Neural cell (in vitro differentiated cells): ENCODE measurements around the gene KRABD2.

Source experiments
- H2AFZ ChIP-seq: fragments of 200-600, 300-800 bp; sonication (generic), shearing (Covaris generic); 2 replicates; pipeline ENCODE4 v1.6.0; 2014; ENCODE audit warnings: low read depth, mild to moderate bottlenecking, antibody characterized with exemption, low read length, moderate library complexity
- H3F3A ChIP-seq: fragments of 200-600 bp; shearing (Covaris generic); 2 replicates; pipeline ENCODE4 v1.6.1; 2016; ENCODE audit warnings: mild to moderate bottlenecking, moderate library complexity, mixed read lengths, antibody characterized with exemption, low read length; ENCODE audit not compliant: insufficient read depth, poor library complexity, severe bottlenecking
- H3K27ac ChIP-seq: fragments of 200-600, 300-800 bp; sonication (generic), shearing (Covaris generic); 2 replicates; pipeline ENCODE4 v1.5.1; 2014; ENCODE audit warnings: mild to moderate bottlenecking, low read length, moderate library complexity
- H3K27me3 ChIP-seq: fragments of 300-800, 200-600 bp; sonication (generic), shearing (Covaris generic); 2 replicates; pipeline ENCODE4 v1.6.0; 2014; ENCODE audit warnings: mild to moderate bottlenecking, low read depth, low read length, moderate library complexity; ENCODE audit not compliant: insufficient read depth
- H3K36me3 ChIP-seq: fragments of 300-800, 200-600 bp; sonication (generic), shearing (Covaris generic); 2 replicates; pipeline ENCODE4 v1.5.1; 2014; ENCODE audit warnings: mild to moderate bottlenecking, antibody characterized with exemption, low read length, moderate library complexity; ENCODE audit not compliant: insufficient read depth
- H3K4me2 ChIP-seq: fragments of 300-800, 200-600 bp; sonication (generic), shearing (Covaris generic); 2 replicates; pipeline ENCODE4 v1.6.0; 2014; ENCODE audit warnings: mild to moderate bottlenecking, low read length
- H3K4me3 ChIP-seq: fragments of 300-800, 200-600 bp; sonication (generic), shearing (Covaris generic); 2 replicates; pipeline ENCODE4 v1.5.1; 2014; ENCODE audit warnings: mild to moderate bottlenecking, low read length, moderate library complexity
- H3K79me2 ChIP-seq: fragments of 200-600 bp; shearing (Covaris generic); replicated peaks from 2 replicates; pipeline ENCODE4 v1.6.0; 2014; ENCODE audit warnings: mild to moderate bottlenecking, low read length, moderate library complexity; ENCODE audit not compliant: insufficient read depth
- H3K9ac ChIP-seq: fragments of 300-800, 200-600 bp; sonication (generic), shearing (Covaris generic); 2 replicates; pipeline ENCODE4 v1.6.1; 2016; ENCODE audit warnings: mild to moderate bottlenecking, low read length, mixed read lengths
- H3K9me2 ChIP-seq: fragments of 200-600 bp; shearing (Covaris generic); 2 replicates; pipeline ENCODE4 v1.6.1; 2016; ENCODE audit warnings: mild to moderate bottlenecking, low read length, mixed read lengths; ENCODE audit not compliant: insufficient read depth
- H3K9me3 ChIP-seq: fragments of 200-600, 300-800 bp; sonication (generic), shearing (Covaris generic); 2 replicates; pipeline ENCODE4 v1.6.1; 2016; ENCODE audit warnings: mild to moderate bottlenecking, mixed run types, low read length, moderate library complexity, mixed read lengths
- H4K20me1 ChIP-seq: fragments of 200-600 bp; shearing (Covaris generic); 2 replicates; pipeline ENCODE4 v1.6.1; 2016; ENCODE audit warnings: mild to moderate bottlenecking, mixed run types; ENCODE audit not compliant: insufficient read depth
- EP300 ChIP-seq: fragments of 450-650 bp; conservative IDR thresholded peaks from 2 replicates; pipeline ENCODE4 v1.6.1; 2014; ENCODE audit warnings: antibody characterized with exemption, mild to moderate bottlenecking, moderate library complexity; ENCODE audit not compliant: poor library complexity, severe bottlenecking
- EZH2 ChIP-seq: fragments of 200-600, 300-800 bp; shearing (Covaris generic), sonication (generic); IDR thresholded peaks from 2 replicates; pipeline ENCODE4 v1.6.1; 2014; ENCODE audit warnings: antibody characterized with exemption, low read length, borderline replicate concordance, mild to moderate bottlenecking; ENCODE audit not compliant: insufficient read depth, poor library complexity, severe bottlenecking
- MXI1 ChIP-seq: fragments of 450-650 bp; conservative IDR thresholded peaks from 2 replicates; pipeline ENCODE4 v1.6.1; 2014; ENCODE audit warnings: antibody characterized with exemption, mild to moderate bottlenecking; ENCODE audit not compliant: poor library complexity, severe bottlenecking
- POLR2AphosphoS5 ChIP-seq: IDR thresholded peaks from 2 replicates; pipeline ENCODE4 v1.6.1; 2012
- RAD21 ChIP-seq: fragments of 450-650 bp; conservative IDR thresholded peaks from 2 replicates; pipeline ENCODE4 v1.6.1; 2014; ENCODE audit warnings: antibody characterized with exemption, mild to moderate bottlenecking, moderate library complexity
- SMC3 ChIP-seq: fragments of 450-650 bp; conservative IDR thresholded peaks from 2 replicates; pipeline ENCODE4 v1.6.1; 2014; ENCODE audit warnings: antibody characterized with exemption, mild to moderate bottlenecking, moderate library complexity; ENCODE audit not compliant: poor library complexity
- TAF1 ChIP-seq: IDR thresholded peaks from 2 replicates; pipeline ENCODE4 v1.6.1; 2012; ENCODE audit warnings: low read depth
- TF ChIP-seq, protein P1 (sequence below): fragments of 450-650 bp; IDR thresholded peaks from 2 replicates; pipeline ENCODE4 v1.5.1; 2014; ENCODE audit warnings: antibody characterized with exemption, mild to moderate bottlenecking, moderate library complexity; ENCODE audit not compliant: poor library complexity, severe bottlenecking
- TF ChIP-seq, protein P2 (sequence below): IDR thresholded peaks from 2 replicates; pipeline ENCODE4 v1.6.1; 2012; ENCODE audit warnings: borderline replicate concordance

The KRABD2 gene

DNA sequence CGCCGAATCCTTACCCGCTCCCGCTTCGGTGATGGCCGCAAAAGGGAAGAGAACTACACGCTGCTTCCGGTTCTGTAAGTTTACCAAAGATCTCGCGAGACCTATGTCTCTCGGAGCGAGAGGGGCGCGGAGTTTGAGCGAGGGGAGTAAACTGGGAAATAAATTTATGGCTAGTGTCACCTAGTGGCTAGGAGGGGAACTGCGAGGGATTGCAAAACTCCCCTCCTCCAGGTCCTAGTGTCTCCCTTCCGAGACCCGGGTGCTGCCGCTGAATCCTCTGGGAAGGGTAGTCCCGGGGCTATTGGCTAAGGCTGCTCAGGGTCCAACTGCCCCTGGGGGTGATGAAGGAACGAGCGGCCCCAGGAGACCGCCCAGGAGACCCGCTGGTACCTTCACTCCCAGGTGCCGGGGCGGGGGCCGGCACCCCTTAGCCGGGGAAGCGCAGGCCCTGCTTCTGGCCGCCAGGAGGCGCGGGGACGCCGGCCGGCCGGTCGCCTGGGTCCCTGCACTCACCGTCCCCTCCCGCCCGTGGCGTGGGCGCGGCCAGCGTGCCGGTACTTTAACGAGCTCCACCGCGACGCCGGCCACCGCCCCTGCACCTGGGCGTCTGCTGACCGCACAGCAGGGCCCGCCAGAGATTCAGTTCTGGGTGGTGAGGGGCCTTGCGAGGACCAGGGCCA lies 6.8 kb upstream of the KRABD2 start, which contains the start of gene RPL26:
TSS of gene RPL26 (minus strand) at position 51 of the 680 bp plus-strand sequence. CDS start 883 bp downstream, outside the sequence.
- Histone ChIP-seq H3K4me2 (peak within 1 kb of the TSS; percentile 70), H3K9me2 (no peaks in the 10 kb centered on the region), H3K9me3 (no peaks in the 10 kb centered on the region), H3F3A (no peaks in the 10 kb centered on the region), H3K36me3 (no peaks in the 10 kb centered on the region), H4K20me1 (no peaks in the 10 kb centered on the region), H2AFZ (peak within 1 kb of the TSS; percentile 99), H3K4me3 (peak within 1 kb of the TSS; percentile 94), H3K27ac (peak within 1 kb of the TSS; percentile 79), H3K9ac (peak within 1 kb of the TSS; percentile 85), H3K79me2 (peaks cover 23% of the 10 kb centered on the region), H3K27me3 (no peaks in the 10 kb centered on the region)
- TF ChIP-seq, protein P1, sequence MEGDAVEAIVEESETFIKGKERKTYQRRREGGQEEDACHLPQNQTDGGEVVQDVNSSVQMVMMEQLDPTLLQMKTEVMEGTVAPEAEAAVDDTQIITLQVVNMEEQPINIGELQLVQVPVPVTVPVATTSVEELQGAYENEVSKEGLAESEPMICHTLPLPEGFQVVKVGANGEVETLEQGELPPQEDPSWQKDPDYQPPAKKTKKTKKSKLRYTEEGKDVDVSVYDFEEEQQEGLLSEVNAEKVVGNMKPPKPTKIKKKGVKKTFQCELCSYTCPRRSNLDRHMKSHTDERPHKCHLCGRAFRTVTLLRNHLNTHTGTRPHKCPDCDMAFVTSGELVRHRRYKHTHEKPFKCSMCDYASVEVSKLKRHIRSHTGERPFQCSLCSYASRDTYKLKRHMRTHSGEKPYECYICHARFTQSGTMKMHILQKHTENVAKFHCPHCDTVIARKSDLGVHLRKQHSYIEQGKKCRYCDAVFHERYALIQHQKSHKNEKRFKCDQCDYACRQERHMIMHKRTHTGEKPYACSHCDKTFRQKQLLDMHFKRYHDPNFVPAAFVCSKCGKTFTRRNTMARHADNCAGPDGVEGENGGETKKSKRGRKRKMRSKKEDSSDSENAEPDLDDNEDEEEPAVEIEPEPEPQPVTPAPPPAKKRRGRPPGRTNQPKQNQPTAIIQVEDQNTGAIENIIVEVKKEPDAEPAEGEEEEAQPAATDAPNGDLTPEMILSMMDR, result peak; percentile 100
- no peak for TF ChIP-seq EZH2
- no peak for TF ChIP-seq TAF1
- TF ChIP-seq, protein P2, sequence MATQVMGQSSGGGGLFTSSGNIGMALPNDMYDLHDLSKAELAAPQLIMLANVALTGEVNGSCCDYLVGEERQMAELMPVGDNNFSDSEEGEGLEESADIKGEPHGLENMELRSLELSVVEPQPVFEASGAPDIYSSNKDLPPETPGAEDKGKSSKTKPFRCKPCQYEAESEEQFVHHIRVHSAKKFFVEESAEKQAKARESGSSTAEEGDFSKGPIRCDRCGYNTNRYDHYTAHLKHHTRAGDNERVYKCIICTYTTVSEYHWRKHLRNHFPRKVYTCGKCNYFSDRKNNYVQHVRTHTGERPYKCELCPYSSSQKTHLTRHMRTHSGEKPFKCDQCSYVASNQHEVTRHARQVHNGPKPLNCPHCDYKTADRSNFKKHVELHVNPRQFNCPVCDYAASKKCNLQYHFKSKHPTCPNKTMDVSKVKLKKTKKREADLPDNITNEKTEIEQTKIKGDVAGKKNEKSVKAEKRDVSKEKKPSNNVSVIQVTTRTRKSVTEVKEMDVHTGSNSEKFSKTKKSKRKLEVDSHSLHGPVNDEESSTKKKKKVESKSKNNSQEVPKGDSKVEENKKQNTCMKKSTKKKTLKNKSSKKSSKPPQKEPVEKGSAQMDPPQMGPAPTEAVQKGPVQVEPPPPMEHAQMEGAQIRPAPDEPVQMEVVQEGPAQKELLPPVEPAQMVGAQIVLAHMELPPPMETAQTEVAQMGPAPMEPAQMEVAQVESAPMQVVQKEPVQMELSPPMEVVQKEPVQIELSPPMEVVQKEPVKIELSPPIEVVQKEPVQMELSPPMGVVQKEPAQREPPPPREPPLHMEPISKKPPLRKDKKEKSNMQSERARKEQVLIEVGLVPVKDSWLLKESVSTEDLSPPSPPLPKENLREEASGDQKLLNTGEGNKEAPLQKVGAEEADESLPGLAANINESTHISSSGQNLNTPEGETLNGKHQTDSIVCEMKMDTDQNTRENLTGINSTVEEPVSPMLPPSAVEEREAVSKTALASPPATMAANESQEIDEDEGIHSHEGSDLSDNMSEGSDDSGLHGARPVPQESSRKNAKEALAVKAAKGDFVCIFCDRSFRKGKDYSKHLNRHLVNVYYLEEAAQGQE, result no peak
- peak; percentile 72 for TF ChIP-seq RAD21
- peak; percentile 89 for TF ChIP-seq POLR2AphosphoS5
- peak; percentile 53 for TF ChIP-seq EP300
- TF ChIP-seq MXI1, result peak; percentile 99
- TF ChIP-seq SMC3, result peak; percentile 92

DNA sequence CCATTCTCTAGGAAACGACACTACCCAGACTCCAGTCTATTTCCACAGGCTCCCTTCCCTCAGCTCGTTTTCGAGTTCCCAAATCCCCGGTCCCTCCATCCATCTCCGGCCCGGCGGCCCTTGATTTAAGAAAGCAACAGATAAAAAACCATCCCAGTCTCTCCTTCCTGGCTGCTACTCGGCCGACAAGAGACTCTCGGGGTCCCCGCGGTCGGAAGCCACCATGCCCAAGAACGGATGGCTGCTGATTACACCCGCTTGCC lies 6.3 kb upstream of the KRABD2 start:
- Histone ChIP-seq H3K9ac (peak overlapping the region; percentile 73), H3F3A (no peaks in the 10 kb centered on the region), H3K27ac (peak overlapping the region; percentile 51), H3K9me3 (no peaks in the 10 kb centered on the region), H3K4me3 (peak overlapping the region; percentile 94), H3K27me3 (no peaks in the 10 kb centered on the region), H4K20me1 (no peaks in the 10 kb centered on the region), H3K36me3 (no peaks in the 10 kb centered on the region), H3K4me2 (peak overlapping the region; percentile 67), H2AFZ (peak overlapping the region; percentile 49), H3K9me2 (no peaks in the 10 kb centered on the region), H3K79me2 (peaks cover 23% of the 10 kb centered on the region)
- TF ChIP-seq TAF1 (no peak), POLR2AphosphoS5 (no peak)
- TF ChIP-seq, protein P2, result peak; percentile 84
